Measurements from ENCODE around the gene ARMC9.
"Not testable (repeated sequence)": the region's sequence is repeated elsewhere in the genome, so short reads cannot be mapped to it uniquely, and the experiment has no call there.

Gene ARMC9

DNA sequence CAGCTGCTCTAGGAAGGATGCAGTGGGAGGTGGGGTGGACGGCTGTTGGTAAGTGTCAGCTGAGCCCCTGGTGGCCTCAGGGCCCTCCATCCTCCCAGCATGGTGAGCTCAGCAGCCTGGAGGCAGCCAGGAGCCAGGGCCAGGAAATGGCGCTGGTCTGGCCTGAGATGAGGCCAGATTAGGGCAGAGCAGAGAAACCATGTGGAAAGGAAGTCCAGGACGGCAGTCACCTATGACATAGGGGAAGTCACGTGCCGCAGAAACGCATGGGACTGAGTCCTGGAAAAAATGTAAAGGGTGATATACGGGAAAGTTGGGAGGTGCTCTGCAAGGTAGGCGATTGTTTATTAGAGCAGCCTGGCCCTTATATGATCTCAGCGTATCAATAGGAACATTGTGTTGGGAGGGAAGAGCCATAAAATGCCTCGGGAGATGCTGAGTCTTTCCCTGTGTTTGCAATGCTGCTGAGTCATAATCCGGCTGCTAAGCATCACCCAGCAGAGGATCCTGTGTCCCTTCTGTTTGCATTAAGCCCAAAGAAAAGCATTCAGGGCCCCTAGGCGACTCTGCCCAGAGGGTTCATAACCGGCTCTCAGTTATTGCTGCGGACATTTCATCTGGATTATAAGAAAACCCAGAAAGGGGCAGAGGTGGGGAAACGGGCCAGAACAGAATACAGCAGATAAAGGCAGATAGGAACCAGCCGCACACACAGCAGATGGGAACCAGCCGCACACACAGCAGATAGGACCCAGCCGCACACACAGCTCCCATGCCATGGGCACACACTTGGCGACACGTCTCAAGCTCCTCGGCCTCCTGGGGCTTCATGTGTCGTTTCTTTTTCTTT is 166.8 kb downstream of the ARMC9 start:
- DNase-seq (ENCODE audit: low spot score): no peak

DNA sequence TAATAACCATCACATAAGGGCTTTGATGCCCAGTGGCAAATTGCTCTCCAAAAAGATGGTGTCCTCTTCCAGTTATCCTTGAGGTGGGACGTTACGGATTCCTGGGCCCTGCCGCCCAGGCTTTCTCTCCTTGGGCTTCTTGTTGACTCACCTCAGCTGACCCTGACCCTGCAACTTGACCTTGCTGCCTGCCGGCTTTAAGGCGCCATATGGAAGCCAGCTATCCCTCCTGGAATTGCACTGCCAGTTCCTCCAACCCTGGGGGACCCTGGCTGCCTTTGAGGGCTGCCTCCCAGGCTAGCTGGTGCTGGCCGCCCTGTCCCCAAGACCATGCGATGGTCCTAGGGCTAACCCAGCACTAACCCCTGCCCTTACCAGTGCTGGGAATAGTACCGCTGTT is 168.7 kb downstream of the ARMC9 start:
- DNase-seq (ENCODE audit: low spot score): no peak

DNA sequence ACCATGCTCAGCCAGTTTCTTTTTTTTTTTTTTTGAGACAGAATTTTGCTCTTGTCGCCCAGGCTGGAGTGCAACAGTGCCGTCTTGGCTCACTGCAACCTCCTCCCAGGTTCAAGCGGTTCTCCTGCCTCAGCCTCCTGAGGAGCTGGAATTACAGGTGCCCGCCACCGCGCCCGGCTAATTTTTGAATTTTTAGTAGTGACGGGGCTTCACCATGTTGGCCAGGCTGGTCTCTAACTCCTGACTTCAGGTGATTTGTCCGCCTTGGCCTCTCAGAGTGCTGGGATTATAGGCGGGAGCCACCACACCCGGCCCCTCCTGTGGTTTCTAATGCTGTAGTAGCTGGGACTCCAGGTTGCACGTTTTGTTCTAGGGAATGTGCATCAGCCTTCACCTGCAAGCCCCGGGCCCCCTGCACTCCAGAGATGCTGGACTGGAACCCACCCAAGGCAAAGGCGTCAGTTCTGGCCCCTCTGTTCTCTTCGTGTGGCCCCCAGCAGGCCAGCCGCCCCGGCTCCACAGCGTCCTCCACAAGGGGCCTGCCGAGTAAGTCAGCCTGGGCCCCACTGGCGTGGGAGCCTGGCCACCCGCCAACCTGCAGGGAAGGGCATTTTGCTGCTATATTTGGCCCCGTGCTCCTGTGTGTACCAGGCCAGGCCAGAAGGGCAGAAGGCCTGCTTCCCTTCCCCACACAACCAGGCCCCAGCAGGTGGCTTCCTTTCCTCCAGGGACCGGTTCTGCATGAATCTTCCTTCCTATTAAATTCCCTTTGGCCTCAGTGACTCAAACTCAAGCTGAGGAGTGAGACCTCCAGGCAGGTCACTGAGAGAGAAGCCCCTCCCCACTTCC is 171.4 kb downstream of the ARMC9 start:
- DNase-seq (ENCODE audit: low spot score): no peak

DNA sequence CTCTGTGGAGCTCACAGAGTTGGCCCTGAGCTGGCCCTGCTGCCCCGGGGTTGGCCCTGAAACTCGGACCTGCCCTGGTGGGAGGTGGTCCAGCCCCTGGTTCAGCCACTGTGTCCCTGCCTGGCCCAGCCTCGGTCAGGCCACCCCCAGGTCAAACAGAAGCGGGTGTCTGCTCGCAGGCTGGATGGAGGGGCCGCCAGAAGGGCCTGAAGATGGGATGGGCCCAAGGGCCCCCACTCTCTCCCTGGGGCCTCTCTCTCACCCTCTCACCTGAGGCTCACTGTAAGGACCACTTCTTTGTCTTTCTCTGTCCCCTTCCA is 172.0 kb downstream of the ARMC9 start:
- DNase-seq (ENCODE audit: low spot score): no peak

DNA sequence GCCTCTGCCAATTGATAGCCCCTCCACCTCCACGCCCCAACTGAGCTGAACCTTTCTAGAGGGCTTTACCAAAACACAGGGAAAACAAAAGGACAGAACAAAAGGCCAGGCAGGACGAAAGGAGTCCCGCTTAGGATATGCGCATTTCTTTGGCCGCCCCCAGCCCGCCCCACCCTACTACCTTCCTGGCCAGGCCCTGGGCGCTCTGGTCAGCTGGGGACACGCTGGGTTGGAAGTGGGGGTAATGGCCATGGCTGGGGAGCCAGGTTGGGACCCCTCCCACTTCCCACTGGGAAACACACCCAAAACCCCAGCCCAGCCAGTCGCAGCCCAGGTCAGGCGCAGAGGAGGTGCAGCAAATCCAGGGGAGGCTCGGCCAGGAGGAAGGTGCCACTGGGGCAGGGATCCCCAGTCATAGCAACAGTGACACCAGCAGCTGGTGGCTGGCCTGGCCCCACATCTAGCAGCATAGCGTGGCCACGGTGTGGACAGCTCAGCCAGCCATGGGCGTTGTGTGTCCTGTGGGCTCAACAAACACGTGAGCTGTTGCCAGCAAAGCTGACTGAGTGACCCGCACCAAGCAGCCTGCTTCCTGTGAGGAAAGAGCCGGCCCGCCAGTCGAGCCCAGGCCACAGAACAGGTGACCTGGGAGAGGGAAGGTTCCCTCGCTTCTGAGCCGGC is 172.5 kb downstream of the ARMC9 start:
- no peak for DNase-seq (ENCODE audit: low spot score)

DNA sequence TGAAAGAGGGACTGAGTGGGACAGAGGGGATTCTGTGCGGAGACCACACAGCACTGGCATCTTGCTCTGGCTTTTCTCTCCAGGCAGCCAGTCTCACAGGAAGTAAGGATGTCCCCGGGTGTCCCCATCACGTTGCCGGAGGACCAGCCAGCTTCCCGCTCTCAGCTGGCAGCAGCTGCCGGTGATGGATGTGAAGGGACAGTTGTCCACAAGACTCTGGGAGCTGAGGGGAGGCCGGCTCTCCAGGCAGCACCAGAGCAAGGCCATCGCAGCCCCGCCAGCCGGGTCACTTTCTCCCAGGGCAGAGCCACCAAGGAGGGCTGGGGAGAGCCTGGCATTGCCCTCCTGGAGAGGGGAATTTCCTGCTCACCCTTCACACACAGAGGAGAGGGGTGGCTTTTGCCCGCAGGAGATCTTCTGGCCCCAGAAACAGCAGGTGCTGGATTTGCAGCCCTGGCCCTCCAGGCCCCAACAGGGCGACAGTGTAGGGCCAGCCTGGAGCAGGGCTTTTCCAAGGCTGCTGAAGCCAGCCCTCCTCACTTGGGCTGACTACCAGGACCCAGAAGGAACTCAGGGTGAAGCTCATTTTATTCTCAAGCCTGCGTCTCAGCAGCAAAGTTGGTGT is 173.1 kb downstream of the ARMC9 start:
- DNase-seq (ENCODE audit: low spot score): no peak

DNA sequence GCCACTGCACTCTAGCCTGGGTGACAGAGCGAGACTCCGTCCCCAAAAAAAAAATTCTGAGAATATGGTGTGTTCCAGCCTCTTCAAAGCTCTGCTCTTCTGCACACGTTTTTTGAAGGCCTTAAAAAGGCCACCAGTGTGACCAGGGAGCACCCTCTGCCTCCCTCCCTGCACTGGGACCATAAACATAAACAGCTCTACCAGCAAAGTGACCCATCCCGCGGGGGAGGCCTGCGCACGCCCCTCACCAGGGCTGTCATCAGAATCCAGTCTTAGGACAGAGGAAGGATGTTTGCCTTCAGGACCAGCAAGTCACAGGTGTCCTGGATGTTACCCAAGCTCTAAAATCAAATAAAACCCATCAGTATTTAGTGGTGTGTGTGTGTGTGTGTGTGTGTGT is 173.9 kb downstream of the ARMC9 start:
- no peak for DNase-seq (ENCODE audit: low spot score)

DNA sequence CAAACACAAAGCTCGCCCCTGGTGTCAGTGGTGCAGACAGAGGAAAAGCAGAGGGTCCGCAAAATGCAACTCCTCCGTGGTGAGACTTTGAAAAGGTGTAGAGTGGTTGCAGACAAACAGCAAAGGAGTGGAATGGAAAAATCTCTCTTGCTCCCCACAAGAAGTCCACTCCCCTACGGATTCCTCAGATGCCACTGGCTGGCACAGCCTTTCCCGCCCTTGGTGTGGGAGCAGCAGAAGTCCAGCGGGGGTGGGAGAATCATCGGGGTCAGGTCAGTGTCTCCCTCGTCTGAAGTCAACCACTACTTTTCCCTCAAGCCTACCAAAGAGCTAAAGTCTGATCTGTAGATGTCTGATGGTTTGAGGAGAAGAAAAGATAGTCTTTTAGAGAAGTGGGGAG is 174.8 kb downstream of the ARMC9 start:
- no peak for DNase-seq (ENCODE audit: low spot score)

DNA sequence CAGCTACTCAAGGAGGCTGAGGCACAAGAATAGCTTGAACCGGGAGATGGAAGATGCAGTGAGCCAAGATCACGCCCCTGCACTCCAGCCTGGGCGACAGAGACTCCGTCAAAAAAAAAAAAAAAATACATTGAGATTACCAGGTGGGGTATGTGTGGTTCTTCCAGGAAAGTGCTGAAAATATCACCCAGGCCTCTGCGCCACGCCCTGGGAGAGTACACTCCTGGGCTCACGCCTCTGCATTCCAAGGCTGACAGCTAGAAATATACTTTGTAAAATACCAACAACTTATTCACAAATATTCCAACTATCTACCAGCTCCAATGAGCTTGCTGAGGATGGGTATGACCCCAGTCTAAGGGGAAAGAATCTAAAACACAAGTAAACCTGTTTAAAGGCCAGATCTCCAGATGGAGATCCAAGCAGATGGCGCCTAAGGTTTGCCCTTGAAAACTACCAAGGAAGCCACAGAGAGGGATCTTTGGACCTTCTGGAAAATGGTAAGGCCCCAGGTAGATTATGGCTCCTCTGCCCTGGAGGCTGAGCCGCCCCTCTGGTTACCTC is 175.4 kb downstream of the ARMC9 start:
- DNase-seq (ENCODE audit: low spot score): no peak

DNA sequence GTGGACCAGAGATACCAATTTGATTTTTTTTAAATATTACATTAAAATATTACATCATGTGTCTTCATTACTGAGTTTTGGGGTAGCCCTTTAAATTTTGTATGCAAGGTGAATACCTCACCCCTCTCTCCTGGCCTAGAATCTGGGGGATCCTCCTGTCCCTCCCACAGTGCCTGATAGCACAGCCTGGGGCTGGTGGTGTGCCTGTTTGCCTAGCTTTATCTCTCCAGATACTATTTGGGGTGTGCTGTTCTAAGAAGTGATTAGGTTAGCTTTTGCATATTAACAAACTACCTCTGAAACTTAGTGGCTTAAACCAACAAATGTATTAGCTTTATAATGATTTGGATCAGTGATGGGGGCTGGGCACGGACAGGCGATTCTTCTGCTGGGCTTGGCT is 176.3 kb downstream of the ARMC9 start:
- no peak for DNase-seq (ENCODE audit: low spot score)

DNA sequence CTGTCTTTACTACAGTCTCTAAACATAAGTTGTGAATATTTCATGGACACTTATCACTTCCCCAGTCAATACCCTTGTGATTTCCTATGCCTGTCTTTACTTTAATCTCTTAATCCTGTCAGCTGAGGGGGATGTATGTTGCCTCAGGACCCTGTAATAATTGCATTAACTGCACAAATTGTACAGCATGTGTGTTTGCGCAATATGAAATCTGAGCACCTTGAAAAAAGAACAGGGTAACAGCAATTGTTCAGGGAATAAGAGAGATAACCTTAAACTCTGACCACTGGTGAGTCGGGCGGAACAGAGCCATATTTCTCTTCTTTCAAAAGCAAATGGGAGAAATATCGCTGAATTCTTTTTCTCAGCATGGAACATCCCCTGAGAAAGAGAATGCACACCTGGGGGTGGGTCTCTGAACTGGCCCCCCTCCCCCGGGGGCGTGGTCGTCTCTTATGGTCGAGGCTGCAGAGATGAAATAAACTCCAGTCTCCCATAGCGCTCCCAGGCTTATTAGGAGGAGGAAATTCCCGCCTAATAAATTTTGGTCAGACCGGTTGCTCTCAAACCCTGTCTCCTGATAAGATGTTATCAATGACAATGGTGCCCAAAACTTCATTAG is 177.7 kb downstream of the ARMC9 start:
- DNase-seq (ENCODE audit: low spot score): not testable (repeated sequence)

DNA sequence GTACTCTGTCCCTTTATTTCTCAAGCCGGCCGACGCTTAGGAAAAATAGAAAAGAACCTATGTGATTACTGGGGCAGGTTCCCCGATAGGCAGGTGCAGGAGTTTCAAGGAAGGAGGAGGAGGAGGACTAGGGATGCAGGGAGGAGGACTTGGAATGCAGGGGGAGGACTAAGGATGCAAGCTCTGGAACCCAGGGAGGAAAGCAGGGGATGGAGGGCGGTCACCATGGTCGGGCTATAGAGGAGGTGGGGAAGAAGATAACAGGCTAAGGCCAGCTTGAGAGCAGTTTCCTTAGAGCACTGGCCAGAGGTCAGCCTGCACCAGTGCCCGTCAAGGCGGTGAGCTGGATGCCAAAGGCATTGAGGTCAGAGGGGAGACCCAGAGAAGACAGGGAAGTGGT is 178.4 kb downstream of the ARMC9 start:
- no peak for DNase-seq (ENCODE audit: low spot score)

DNA sequence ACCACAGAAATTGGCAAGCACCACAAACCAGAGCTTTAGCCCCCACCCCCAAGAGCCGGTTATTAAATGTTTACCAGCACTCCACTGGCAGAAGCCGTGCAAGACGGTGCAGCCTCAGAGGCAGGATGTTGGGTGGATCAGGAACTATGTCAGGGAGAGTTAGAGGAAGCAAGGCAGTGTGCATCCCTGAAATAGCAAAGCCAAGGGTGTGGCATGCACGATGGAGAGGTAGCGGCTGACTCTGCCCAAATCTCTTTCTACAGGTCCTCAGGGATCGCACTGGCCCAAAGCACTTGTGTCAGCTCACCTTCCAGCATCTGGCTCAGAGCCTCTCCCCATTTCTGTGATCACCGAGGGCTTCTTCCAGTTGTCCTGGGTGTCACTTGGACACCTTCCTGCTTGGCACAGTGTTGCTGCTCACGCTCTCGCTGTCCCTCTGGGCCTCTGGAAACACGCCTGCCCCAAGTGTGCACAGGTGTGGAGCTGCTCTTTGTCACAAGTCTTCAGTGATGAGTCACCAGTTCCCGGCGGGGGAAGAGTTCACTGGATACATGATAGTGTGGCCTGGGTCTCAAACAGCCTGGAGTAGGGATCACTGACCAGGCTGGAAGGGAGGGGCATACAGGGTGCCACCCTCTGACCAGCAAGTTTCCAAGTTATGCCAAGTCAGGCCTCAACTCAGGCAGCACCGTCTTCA is 179.7 kb downstream of the ARMC9 start:
- DNase-seq (ENCODE audit: low spot score): no peak

DNA sequence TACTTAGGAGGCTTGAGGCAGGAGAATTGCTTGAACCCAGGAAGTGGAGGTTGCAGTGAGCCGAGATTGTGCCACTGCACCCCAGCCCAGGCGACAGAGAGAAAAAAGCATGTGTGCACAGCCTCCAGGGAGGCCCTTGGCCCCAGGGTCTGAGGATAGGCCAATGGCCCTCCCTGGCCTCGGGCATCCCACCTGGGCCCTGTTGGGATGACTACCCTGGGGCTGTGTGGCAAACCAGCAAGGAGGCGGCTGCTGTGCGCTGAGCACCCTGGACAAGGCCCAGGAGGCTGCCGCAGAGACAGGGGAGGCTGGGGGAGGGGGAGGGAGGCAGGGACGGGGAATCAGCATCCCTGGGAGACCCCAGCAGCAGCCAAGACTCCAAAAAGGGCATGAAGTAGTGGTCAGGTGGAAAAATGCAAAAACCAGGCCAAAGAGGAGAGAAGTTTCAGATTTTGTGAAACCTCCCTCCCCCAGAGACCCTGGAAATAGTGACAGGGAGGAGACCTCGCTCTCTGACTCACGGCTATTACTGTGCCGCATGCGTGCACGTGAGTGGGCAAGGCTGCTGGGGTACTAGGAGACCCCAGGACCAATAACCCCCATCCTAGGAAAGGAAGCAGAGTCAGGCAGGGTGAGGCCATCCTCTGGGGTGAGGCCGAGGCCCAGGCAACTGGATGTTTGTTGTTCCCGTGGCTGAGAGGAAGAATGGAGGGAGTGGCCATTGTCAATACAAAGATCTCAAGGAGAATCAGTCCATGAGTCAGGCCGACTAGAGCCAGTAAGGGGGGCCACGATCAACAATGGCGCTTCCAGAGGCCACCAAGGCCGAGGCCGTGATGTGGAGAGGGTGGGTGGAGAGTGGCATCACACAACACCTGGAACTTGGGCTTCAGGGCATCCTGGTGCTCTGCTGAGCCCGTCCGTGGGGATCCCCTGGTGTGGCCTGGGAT is 181.1 kb downstream of the ARMC9 start:
- DNase-seq (ENCODE audit: low spot score): no peak

DNA sequence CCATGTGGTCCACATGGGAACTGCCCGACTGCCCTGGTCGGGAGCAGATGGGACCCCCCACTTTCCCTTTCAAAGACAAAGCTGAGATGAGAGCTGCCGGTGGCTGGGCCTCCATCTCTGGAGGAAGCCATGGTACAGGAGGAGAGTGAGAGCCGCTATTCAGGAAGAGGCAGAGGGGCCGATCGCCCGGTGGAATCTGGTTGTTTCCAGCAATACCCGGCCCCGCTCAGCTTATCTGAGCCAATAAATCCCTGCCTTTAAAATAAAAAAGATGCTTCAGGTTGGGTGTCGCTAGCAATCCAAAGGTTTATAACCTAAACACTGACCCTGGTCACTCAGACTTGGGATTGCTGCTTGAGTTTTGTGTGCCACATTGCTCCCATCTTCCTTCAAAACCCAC is 181.9 kb downstream of the ARMC9 start:
- DNase-seq (ENCODE audit: low spot score): no peak

DNA sequence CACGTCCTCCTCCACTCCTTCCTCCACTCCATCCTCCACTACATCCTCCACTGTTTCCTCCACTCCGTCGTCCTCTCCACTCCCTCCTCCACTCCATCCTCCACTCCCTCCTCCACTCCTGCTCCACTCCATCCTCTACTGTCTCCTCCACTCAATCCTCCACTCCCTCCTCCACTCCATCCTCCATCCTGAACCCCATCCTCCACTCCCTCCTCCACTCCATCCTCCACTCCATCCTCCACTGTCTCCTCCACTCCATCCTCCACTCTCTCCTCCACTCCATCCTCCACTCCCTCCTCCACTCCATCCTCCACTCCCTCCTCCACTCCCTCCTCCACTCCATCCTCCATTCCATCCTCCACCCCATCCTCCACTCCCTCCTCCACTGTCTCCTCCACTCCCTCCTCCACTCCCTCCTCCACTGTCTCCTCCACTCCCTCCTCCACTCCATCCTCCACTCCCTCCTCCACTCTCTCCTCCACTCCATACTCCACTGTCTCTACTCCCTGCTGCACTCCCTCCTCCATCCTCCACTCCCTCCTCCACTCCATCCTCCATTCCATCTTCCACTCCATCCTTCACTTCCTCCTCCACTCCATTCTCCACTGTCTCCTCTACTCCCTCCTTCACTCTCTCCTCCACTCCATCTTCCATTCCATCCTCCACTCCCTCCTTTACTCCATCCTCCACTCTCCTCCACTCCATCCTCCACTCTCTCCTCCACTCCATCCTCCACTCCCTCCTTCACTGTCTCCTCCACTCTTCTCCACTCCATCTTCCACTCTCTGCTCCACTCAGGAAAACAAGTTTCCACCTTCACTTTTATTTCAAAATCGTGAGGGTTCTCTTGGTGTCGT is 182.8 kb downstream of the ARMC9 start:
- no peak for DNase-seq (ENCODE audit: low spot score)

DNA sequence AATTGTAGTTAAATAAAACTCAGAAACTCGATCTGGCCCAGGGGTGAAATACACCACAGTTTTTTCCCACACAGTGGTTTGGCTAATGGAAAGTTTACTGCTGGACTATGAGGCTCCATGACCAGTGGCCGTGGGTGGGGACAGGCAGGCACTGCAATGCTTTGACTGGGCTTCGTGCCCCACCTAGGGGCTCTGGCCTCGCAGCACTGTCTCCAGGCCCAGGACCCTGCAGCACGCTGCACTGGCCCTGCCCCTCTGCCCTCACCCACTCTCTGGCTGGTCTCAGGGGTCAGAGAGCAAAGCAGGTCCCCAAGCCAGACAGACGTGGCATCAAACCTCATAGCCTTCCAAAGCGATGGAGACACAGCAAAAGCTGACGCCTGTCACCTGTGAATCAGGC is 183.7 kb downstream of the ARMC9 start:
- DNase-seq (ENCODE audit: low spot score): no peak

DNA sequence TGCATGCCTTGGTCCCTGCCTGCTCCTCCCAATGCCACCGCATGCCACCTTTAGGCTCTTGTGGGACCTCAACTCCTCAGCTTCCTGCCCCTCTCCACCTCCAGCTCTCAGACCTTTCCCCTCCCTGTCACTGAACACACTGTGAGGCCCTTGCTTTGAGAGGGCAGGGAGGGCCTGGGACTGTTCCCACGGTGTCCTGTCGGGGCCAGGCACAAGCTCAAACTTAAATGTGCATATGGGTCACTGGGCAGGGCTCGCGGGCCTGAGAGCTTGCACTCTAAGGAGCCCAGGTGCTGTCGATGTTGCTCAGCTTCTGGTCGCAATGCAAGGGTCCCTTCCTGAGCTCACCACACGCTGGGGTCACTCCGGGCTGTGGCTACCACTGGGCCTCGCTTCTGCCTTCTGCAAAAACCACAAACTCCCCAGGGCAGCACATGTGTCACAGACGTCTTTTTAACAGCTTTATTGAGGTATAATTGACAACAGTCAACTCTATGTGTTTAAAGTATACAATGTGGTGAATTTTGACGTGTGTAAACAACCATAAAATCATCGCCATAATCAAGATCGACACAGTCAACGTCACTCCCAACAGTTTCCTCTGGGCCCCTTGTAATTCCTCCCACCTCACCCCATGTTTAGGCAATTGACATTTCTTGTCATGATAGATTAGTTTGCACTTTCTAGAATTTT is 185.1 kb downstream of the ARMC9 start:
- no peak for DNase-seq (ENCODE audit: low spot score)
